ENCODE measurements around the gene VN1R2.
A peak's percentile ranks its signal among the peaks of the same experiment; 100 is the strongest.
"Not testable (repeated sequence)": the region's sequence is repeated elsewhere in the genome, so short reads cannot be mapped to it uniquely, and the experiment has no call there.

The VN1R2 gene

GRCh38 chr19:53257715-53258342 lies at the start of gene VN1R2:
TSS of gene VN1R2 (plus strand) at chr19:53258292. CDS start at chr19:53258376, 84 bp downstream.
- DNase-seq (ENCODE audit: low read depth in 2 of 2): not testable (repeated sequence)

- not testable (repeated sequence) for DNase-seq (ENCODE audit: low read depth in 2 of 2)
Observed at GRCh38 chr19:53211554-53211953, 46.5 kb upstream of the VN1R2 start.

- no peak for DNase-seq (ENCODE audit: low read depth in 2 of 2)
Observed at GRCh38 chr19:53212703-53213320, 45.3 kb upstream of the VN1R2 start.

GRCh38 chr19:53222716-53223115 lies 35.4 kb upstream of the VN1R2 start:
- DNase-seq (ENCODE audit: low read depth in 2 of 2): not testable (repeated sequence)

GRCh38 chr19:53224606-53225005 lies 33.5 kb upstream of the VN1R2 start:
- DNase-seq (ENCODE audit: low read depth in 2 of 2): no peak

- DNase-seq (ENCODE audit: low read depth in 2 of 2): no peak
Observed at GRCh38 chr19:53237114-53237777, 20.8 kb upstream of the VN1R2 start.

GRCh38 chr19:53246498-53246897 lies 11.6 kb upstream of the VN1R2 start:
- DNase-seq (ENCODE audit: low read depth in 2 of 2): no peak

GRCh38 chr19:53254411-53255341 lies 3.4 kb upstream of the VN1R2 start, which contains the start of gene ZNF677:
TSS of gene ZNF677 (minus strand) at chr19:53254873. CDS start at chr19:53251550, 3,323 bp downstream.
- DNase-seq (ENCODE audit: low read depth in 2 of 2): peak; percentile 71 to 76

GRCh38 chr19:53267623-53268022 lies 9.5 kb downstream of the VN1R2 start, which contains the start of gene VN1R4:
TSS of gene VN1R4 (minus strand) at chr19:53267723. CDS start at chr19:53267665, 58 bp downstream.
- DNase-seq (ENCODE audit: low read depth in 2 of 2): not testable (repeated sequence)

- not testable (repeated sequence) for DNase-seq (ENCODE audit: low read depth in 2 of 2)
Observed at GRCh38 chr19:53269861-53270260, 11.8 kb downstream of the VN1R2 start.

GRCh38 chr19:53272044-53272443 lies 14.0 kb downstream of the VN1R2 start:
- DNase-seq (ENCODE audit: low read depth in 2 of 2): no peak

GRCh38 chr19:53275480-53275879 lies 17.4 kb downstream of the VN1R2 start:
- no peak for DNase-seq (ENCODE audit: low read depth in 2 of 2)

GRCh38 chr19:53281947-53282346 lies 23.9 kb downstream of the VN1R2 start:
- DNase-seq (ENCODE audit: low read depth in 2 of 2): not testable (repeated sequence)

- no peak for DNase-seq (ENCODE audit: low read depth in 2 of 2)
Observed at GRCh38 chr19:53285087-53285486, 27.0 kb downstream of the VN1R2 start.

- DNase-seq (ENCODE audit: low read depth in 2 of 2): no peak
Observed at GRCh38 chr19:53290758-53291549, 32.9 kb downstream of the VN1R2 start.

- no peak for DNase-seq (ENCODE audit: low read depth in 2 of 2)
Observed at GRCh38 chr19:53294786-53295441, 36.8 kb downstream of the VN1R2 start.

- DNase-seq (ENCODE audit: low read depth in 2 of 2): not testable (repeated sequence)
Observed at GRCh38 chr19:53301341-53301740, 43.2 kb downstream of the VN1R2 start.

- DNase-seq (ENCODE audit: low read depth in 2 of 2): no peak
Observed at GRCh38 chr19:53308339-53308811, 50.3 kb downstream of the VN1R2 start.
